Measurements from ENCODE around the gene ADAM30.

GRCh38 chr1:119917304-119918055, 21.2 kb upstream of the ADAM30 start:
- TF ChIP-seq ARNT (IDR thresholded peaks at IDR 0.05) = no peak
- TF ChIP-seq L3MBTL2 (conservative IDR thresholded peaks at IDR 0.05) = no peak
- TF ChIP-seq FOXM1 (IDR thresholded peaks at IDR 0.05; ENCODE audit: borderline replicate concordance) = no peak
- no peak for TF ChIP-seq ELF4 (IDR thresholded peaks at IDR 0.05)

Measured in HEK293T (cell line).